Left kidney (tissue), 8 donors: ENCODE results near the gene DAB2IP. TPM values are rescaled to one million over a fixed set of nuclear protein-coding genes. Genes with fewer than 3 reads are reported as not detected.
"Not testable (repeated sequence)": the region's sequence is repeated elsewhere in the genome, so short reads cannot be mapped to it uniquely, and the experiment has no call there.

ENCODE experiments used
- DNase-seq: peaks from one replicate; pipeline ENCODE4 v3.0.0-alpha.2; 2013
- long read RNA-seq, 8 donors: transcript quantifications; one replicate each; lab custom pipeline, GENCODE V29; 2026
- polyA plus RNA-seq: library from polyadenylated mRNA; unstranded; fragments of 120-200 nt; gene quantifications from one replicate; pipeline ENCODE4 v1.2.1, GENCODE V29; 2013; ENCODE audit not compliant: insufficient read length

Gene DAB2IP
- polyA plus RNA-seq = 42.5 TPM
- long read RNA-seq, donor 1, partial matches to known transcripts = 13 of 16 reads
- long read RNA-seq, donor 1, other reads (novel, unspliced or antisense) = 0 of 16 reads
- long read RNA-seq, donor 2, full-length matches to known transcripts = 2 of 7 reads
- long read RNA-seq, donor 2, partial matches to known transcripts = 5 of 7 reads
- long read RNA-seq, donor 2, other reads (novel, unspliced or antisense) = 0 of 7 reads
- long read RNA-seq, donor 3, full-length matches to known transcripts = 3 of 8 reads
- long read RNA-seq, donor 3, partial matches to known transcripts = 5 of 8 reads
- long read RNA-seq, donor 3, other reads (novel, unspliced or antisense) = 0 of 8 reads
- long read RNA-seq, donor 4 = 0 reads
- long read RNA-seq, donor 5, full-length matches to known transcripts = 1 of 1 reads
- long read RNA-seq, donor 5, partial matches to known transcripts = 0 of 1 reads
- long read RNA-seq, donor 5, other reads (novel, unspliced or antisense) = 0 of 1 reads
- long read RNA-seq, donor 6, partial matches to known transcripts = 5 of 6 reads
- long read RNA-seq, donor 6, other reads (novel, unspliced or antisense) = 0 of 6 reads
- long read RNA-seq, donor 7, full-length matches to known transcripts = 1 of 65 reads
- long read RNA-seq, donor 7, partial matches to known transcripts = 64 of 65 reads
- long read RNA-seq, donor 7, other reads (novel, unspliced or antisense) = 0 of 65 reads
- long read RNA-seq, donor 8, partial matches to known transcripts = 28 of 29 reads
- long read RNA-seq, donor 8, other reads (novel, unspliced or antisense) = 0 of 29 reads

- peak; percentile 89 for DNase-seq
Measured at GRCh38 chr9:121651295-121652020, at the start of gene DAB2IP. TSS of gene DAB2IP (plus strand) at chr9:121651634. CDS start at chr9:121651776, 142 bp downstream.

GRCh38 chr9:121603028-121603427 is 48.4 kb upstream of the DAB2IP start:
- DNase-seq = no peak

GRCh38 chr9:121604242-121604641 is 47.2 kb upstream of the DAB2IP start:
- DNase-seq = no peak

- DNase-seq = no peak
Measured at GRCh38 chr9:121604654-121605053, 46.8 kb upstream of the DAB2IP start.

GRCh38 chr9:121607434-121608167 is 43.8 kb upstream of the DAB2IP start:
- DNase-seq = no peak

- DNase-seq = no peak
Measured at GRCh38 chr9:121608168-121608853, 43.1 kb upstream of the DAB2IP start.

DNA sequence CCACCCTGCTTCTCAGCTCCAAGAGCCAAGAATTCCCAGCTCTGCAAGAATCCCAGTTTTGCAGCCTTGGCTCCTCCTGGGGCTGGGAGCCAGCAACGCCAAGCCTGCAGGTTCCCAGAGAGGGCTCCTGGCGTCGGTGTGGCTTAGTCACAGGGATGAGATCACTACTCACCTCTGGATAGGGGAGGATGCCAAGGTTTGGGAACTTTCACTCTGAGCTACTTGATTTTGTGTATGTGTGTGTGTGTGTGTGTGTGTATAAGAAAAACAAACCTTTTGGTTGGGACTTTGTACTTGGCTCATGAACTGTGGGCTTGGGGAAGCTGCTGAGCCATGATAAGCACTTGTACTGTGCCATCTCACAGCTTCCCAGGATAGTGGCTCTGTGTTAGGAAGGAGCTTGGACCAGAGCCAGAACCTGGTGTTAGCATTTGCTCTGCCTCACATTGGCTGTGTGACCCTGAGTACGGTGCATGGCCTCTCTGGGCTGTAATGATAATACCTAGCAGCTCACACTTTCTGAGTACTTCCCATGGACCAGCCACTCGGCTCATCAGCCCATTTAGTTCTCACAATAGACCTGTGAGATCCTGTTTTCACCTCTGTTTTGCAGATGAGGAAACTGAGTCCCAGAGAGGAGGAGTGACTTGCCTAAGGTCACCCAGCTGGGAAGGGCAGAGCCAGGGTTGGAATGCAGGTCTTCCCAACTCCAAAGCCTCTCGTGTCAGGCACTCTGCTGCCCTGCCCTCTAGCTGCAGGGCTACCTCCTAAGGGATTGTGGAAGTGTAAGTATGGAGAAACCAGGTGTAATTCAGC is 41.4 kb upstream of the DAB2IP start:
- DNase-seq = no peak

- DNase-seq = no peak
Measured at GRCh38 chr9:121610638-121610953, 40.8 kb upstream of the DAB2IP start.

DNA sequence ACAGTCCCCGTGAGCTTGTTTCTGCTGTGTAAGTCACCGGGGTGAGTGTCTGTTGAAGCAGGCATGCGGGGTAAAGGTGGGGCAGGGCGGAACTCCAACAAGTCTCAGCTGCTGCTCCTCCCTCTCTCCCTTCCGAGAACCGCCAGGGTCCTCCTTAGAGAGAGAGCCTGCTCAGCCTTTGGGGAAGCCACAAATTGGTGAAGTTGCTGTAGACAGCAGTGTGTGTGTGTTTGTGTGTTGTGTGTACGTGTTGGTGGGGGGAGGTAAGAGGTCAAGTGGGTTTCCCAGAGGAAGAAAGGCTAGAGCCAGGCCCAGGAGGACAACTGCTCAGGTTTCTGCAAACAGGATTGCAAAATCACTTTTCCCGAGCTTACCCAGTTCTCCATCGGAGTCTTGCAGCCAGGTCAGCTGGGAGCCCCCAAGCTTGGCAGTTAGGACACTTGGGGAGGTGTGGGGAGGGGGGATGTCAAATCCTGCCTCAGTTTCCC is 38.9 kb upstream of the DAB2IP start:
- no peak for DNase-seq

DNA sequence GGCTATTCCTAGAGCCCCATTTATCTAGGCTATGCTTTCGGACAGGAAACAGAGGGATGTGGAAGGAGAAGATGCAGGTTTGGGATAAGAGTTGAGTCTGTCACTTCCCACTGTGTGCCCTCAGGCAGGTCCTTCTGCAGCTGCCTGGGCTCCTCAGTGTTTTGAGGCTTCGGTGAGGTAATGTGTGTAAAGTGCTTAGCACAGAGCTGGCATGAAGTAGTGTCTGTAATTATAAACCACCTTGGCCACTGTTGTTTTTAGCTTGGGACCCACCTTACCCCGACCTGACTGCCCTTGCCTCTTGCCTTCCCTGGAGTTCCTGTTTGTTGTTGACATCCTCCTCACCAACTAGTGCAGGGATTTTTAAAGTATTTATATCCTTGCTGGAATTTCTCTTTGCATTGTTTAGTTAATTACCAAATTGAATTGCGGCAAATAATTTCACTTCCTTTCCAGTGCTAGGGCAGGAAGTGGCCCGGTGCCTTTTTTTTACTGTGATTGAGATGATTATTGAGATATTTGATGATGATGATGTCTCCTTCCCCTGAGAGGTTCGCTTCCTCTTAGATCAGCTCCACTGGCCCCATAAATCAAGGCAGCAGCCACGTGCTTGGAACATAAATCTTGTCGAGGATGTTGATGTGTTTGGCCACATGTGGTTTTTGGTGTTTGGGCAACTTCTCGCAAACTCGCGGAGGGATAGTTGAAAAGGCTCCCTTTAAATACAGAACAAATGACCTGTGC is 38.3 kb upstream of the DAB2IP start:
- DNase-seq = no peak

- no peak for DNase-seq
Measured at GRCh38 chr9:121616123-121616755, 35.2 kb upstream of the DAB2IP start.

GRCh38 chr9:121618504-121618903 is 32.9 kb upstream of the DAB2IP start:
- DNase-seq = no peak

DNA sequence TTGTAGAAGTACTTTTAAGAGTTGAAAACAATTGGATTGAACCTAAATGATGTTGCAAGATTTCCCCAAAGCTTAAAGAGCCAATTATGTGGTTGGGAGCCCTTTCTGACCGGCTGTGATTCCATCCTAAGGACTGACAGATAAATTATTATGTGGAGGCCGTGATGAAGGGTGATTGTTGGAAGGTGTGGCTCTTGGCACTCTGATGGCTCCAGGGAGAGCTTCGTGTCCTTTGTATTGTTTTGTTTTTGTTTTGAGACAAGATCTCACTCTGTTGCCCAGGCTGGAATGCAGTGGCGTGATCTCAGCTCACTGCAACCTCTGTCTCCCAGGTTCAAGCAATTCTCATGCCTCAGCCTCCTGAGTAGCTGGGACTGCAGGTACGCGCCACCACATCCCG is 32.5 kb upstream of the DAB2IP start:
- DNase-seq = not testable (repeated sequence)

- DNase-seq = no peak
Measured at GRCh38 chr9:121619545-121620324, 31.7 kb upstream of the DAB2IP start.

DNA sequence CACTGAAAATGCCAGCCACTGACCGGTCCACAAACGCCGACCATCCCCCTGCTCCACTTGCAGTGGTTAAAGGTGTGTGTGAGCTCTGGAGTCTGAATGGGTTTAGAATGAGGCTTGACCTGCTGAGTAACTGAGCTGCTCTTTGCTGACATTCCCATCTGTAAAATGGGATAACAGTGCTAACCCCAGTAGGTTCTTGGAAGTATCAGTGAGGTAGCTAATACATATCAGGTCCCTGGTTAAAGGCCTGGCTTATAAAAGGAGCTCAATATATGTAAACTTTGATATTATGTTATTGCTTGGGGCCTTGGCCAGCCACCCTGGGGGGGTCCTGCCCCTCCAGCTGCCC is 31.1 kb upstream of the DAB2IP start:
- DNase-seq = no peak

DNA sequence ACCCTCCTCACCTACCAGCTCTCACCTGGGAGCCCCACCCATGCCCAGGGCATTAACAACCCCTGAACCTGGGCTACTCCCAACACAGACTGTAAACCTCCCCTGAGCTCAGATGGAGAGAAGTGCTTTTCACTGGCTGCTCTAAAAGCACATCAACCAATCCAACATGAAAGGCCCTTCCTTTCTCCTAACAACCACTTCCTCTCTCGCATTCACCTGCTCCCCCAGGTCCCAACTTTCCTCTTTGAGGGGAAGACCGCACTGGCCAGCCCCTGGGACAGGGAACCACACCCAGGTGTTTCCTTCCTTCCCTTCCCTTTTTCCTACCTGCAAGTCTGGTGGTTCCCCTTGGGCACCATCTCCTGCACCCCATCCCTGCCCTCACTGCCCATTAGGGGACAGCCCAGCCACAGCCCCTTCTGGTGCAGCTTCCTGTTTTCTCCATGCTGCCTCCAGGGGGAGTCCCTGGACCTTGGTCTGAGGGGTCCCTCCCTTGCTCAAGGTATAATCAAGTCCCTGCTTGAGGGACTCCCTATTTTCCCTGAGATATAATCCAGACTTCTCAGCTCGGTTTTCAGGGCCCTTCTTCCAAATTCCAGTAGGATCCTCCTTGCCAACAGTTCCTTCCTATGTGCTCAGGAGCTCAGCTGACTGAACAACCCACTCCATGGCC is 30.5 kb upstream of the DAB2IP start:
- no peak for DNase-seq

DNA sequence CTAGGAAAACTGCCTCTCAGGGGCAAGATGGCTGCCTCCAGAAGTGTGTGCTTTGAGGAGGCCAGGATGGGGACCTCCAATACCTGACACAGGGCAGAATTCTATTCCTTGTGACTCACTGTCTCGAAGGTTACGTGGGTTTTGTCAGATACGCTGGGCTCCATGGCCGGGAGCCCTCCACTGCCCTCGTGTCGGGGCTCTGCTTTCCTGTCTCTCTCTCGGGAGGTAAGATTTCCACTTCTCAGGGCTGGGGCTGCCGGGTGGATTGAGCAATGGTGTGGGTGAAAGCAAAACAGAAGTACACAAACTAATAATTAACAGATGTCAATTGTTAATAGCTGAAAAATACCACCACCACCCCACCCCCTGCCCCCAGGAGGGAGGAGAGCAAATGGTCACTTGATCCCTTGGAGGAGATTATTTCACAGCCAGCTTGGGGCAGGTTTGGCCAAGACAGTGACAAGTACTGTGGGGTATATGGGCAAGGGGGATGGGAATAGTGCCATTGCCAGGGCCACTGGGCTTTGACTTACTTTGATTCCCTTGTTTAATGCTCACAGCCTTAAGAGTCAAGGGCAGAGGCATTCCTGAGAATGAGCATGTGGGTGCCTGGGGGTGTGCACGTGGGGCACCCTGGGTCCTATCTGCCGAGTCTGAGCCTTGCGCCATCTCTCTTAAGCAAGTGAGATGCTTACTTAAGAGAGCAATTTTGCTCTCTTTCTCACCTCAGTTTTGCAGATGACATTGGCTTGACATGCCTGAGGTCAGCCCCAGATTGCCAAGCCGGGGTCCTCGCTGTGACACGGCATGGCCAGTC is 28.8 kb upstream of the DAB2IP start:
- DNase-seq = no peak
